HG03432 (cell line): ENCODE results near the gene AFAP1L2.

Experiments used
- ATAC-seq: cut with Tn5 transposase; IDR thresholded peaks from one replicate; pipeline ENCODE4 v1.9.1; 2021; ENCODE audit warnings: mild to moderate bottlenecking, moderate library complexity; ENCODE audit not compliant: unreplicated experiment

AFAP1L2 gene

DNA sequence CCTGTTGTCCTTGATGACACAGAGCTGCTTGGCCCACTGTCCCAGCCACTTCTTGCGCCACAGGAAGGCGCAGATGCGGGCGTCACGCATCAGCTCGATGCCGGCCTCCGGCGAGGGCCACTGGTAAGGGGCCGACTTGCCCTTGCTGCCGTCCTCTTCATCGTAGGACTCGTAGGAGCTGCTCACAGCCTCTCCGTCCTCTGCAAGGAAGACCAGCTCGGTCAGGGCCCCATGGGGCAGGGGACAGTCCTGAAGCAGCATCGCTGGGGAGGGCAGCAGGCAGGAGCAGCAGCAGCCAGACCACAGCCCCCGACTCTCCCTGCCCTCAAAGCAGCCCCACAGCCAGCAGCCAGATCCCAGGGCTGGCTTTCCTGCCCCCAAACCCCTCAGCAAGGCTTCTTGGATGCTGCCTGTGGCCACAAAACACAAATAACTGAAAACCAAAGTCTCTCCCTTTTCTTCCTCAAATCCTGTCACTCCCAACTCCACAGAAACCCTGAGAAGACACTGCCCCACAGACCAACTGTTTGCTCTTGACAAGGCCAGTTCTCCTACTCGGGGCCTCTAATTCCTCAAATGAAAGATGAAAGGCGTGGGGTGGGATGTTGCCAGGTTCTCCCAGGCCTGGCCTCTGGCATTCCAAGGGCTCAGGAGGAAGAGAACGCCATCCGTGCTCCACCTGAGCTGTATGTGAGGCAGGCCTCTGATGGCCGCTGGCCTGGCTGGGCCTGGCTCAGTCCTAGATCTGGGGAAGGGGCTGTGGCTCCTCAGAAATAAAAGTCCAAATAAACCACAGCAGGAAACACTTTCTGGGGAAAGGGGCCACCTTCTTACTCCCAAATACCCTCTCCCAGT lies 88.5 kb downstream of the AFAP1L2 start:
- no peak for ATAC-seq

DNA sequence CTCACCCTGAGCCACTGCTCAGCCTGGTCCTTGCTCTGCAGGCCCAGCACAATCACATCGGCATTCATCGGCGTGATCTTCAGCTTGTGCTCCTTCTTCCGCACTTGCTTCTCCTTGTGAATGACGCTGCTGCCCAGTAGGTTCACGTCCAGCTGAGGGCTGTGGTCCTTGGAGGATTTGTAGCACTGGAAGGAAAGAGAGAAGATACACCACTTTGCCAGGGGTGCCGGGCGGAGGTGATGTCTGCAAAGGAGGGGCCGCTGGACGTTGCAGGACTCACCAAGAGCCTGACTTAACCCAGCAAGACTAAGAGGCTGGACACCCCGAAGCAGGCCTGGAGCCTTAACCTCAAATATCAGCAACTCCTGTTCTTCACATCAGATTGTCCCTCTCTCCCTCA lies 90.4 kb downstream of the AFAP1L2 start:
- ATAC-seq: no peak

DNA sequence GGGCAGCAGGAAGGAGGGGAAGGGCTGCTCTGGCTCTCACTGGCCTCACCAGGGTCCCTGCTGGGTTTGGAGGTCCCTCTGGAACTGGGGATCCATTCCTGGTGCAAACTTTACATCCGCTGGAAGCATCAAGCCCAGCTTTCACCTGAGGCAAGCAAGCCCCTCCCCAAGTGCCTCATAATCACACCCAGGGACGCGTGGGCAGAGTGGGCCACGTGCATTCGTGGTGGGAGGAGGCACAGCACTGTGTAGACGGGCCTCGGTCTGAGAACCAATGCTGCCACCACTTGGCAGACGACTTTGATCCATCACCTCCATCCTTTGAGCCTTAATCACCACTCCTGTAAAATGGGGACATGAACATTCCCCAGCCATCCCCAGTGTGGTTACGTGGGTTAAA lies 91.2 kb downstream of the AFAP1L2 start:
- no peak for ATAC-seq

DNA sequence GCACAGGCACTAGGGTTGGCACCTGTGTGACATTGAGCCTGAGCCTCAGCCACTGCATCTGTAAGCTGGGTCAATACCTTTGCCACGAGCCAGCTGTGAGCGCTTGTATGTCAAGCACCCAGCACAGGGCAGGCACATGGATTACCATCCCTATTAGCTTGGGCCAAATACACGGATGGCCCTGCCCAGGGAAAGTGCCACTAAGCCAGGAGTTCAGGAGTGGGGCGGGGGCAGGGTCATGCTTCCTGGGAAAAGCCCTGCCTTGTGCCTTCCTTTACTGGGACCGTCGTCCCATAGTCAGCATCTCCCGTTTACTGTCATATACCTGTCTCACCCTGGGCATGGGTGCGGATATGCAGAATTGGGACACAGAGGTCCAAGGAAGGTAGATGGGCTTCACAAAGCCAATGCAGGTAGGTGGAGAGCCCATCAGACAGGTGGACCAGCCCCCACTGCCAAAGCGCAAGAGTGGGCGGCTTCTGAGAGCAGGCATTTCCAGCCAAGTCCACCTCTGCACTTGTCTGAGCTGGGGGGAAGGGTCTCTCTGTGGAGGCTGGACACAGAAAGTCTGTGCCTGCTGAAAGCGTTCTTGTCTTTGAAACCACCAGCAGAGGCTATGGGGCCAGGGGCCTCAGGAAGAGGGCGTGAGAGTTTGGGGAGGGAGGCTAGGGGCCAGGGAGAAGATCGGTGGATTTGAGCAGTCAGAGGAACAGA lies 92.6 kb downstream of the AFAP1L2 start:
- no peak for ATAC-seq

DNA sequence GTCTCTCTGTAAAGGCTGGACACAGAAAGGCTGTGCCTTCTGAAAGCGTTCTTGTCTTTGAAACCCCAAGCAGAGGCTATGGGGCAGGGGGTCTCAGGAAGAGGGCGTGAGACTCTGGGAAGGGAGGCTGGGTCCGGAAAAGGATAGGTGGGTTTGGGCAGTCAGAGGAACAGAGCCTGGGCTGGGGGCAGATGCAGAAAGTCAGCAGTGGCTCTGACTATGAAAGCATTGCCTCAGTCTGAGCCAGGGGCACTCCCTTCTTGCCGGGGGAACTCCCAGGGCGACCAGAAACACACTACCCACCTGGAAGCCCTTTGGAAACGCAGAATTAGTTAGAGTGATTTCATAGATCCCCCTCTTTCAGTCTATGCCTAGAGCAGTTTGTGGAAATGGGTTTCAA lies 93.3 kb downstream of the AFAP1L2 start:
- ATAC-seq: no peak

DNA sequence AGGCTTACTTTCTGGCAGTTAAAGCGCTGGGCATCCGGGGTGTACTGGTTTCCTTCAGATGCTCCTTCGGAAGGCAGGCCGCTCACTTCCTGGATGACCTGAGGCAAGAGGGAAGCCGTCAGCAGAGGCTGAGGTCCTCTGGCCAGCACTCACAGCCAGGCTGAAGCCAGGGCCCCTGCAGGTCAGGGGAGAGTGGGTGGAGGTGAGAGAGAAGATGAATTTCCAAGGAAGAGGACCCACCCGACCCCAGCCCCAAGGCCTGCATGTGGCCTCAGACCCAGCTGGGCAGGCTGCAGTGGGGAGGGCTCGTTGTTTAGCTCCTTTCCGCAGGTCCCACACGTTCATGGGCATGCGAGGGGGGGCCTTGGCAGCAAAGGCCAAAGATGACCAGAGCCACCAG lies 94.0 kb downstream of the AFAP1L2 start:
- no peak for ATAC-seq

DNA sequence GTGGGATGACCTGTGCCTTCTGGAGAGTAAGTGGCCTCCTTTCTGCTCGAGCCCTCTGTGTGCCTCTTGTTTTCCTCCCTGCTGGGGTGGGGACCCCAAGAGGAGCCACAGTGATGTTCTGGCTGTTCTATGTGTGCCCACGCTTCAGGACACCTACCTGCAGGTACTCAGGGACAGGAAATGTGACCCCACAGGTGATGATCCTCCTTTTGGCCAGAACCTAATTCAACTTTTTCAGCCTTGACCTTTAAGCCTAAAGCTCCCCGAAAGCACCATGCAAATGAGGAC lies 95.0 kb downstream of the AFAP1L2 start:
- no peak for ATAC-seq

DNA sequence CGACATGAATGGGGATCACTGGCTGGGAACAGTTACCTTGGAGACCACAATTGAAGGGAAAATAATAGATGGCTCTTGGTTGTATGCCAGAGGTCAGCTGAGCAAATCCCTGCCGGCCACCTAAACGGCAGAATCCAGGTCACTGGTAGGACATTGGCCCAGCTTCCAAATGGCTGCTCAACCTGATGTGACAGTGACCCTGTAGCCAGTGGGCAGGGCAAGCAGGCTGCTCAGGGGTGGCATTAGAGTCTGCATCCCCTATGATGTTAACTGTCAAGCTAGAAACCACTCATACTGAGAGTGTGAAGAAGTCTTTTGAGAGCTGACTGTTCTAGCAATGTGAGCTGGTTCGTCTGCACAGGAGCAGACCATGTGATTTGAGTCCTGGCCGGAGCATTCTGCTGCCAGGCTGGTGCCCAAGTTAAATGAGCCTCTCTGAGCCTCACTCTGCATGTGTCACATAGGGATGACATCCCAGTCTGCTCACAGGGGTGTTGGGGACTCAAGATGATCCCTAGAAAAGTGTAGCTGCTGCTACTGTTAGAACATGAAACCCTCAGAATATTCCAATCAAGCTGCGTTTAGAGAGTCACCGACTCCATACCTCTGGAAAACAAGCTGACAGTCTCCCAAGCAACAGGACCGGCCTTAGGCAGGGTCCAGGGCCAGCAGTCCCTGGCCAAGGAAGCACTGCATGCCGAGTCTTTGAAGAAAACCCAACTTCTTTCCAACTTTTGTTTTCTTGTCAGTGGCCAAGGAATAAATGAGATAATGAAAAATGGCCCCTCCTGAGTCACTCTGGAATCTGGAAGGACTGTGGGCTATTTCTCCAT lies 95.6 kb downstream of the AFAP1L2 start:
- ATAC-seq: no peak

DNA sequence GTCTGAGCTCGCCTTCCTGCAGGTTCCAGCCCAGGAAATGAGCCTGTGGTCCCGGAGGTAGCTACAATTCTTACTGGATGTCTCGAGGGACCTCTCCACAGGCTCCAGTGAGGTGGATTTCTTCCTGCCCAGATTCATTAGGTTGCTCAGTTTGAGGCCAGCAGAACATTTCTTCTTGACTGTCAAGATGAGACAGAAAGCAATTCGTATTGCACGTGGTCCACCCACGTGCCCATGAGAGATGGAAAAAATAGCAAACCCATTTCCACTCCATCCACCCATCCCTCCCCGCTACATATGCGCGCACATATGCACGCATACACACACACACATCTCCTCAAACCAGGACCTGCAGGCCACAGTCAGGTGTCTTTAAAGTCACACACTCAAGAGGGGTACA lies 96.6 kb downstream of the AFAP1L2 start:
- ATAC-seq: no peak

DNA sequence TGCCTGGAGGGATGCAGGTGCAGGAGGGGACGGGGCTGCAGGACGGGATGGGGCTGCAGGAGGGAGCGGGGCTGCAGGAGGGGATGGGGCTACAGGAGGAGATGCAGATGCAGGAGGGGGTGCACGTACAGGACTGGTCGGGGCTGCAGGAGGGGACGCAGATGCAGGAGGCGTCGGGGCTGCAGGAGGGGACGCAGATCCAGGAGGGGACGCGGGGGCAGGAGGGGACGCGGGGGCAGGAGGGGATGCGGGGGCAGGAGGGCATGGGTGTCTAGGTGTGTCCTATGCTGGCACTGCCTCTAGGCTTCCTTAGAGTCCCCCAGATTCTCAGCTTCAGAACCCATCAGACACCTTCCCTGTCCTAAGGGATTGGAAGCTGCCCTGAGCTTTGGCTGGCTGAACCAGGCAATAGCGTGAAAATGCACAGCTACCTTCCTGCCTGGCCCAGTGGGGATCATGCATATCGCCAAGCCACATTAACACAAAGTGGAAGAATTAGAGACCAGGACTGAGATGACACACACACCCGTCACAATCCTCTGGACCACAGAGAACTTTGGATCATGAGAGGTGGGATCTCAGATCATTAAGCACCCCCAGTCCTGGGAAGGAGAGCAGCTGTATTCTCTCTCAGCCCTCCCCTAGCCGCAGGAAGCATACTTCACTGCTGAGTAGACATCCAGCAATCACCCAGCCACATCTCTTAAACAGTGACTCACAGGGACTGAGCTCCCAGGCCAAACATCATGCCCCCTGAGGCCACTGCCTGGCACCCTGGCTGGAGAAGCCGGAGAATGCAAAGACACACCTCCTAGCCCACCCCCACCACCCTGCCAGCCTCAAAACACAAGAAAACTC lies 98.0 kb downstream of the AFAP1L2 start:
- ATAC-seq: no peak

DNA sequence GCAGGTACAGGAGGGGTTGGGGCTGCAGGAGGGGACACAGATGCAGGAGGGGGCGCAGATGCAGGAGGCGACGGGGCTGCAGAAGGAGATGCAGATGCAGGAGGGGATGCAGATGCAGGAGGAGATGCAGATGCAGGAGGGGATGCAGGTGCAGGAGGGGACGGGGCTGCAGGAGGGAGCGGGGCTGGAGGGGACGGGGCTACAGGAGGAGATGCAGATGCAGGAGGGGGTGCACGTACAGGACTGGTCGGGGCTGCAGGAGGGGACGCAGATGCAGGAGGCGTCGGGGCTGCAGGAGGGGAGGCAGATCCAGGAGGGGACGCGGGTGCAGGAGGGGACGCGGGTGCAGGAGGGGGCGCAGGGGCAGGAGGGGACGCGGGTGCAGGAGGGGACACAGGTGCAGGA lies 98.8 kb downstream of the AFAP1L2 start:
- ATAC-seq: no peak

DNA sequence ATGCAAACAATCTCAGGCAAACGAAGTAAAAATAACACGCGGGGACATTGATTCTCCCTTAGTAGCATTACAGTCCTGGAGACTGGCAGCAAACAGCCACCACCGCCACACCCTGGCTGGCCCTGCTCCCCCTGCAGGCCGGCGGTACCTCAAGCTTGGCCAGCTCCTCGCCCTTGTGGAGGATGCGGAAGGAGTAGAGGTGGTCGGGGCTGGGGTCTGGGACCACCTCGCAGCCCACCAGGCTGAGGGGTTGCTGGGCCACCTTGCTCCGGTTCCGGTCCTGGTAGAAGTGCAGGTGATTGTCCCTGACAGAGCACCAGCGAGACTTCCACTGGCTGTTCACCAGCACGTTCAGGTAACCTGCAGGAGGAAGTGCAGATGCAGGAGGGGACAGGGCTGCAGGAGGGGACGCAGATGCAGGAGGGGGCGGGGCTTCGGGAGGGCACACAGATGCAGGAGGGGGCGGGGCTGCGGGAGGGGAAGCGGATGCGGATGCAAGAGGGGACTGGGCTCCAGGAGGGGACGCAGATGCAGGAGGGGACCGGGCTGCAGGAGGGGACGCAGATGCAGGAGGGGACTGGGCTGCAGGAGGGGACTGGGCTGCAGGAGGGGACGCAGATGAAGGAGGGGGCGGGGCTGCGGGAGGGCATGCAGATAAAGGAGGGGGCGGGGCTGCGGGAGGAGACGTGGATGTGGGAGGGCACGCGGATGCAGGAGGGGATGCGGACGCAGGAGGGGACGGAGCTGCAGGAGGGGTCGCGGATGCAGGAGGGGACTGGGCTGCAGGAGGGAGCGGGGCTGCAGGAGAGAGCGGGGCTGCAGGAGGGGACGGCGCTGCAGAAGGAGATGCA lies 99.5 kb downstream of the AFAP1L2 start:
- ATAC-seq: peak; percentile 70

DNA sequence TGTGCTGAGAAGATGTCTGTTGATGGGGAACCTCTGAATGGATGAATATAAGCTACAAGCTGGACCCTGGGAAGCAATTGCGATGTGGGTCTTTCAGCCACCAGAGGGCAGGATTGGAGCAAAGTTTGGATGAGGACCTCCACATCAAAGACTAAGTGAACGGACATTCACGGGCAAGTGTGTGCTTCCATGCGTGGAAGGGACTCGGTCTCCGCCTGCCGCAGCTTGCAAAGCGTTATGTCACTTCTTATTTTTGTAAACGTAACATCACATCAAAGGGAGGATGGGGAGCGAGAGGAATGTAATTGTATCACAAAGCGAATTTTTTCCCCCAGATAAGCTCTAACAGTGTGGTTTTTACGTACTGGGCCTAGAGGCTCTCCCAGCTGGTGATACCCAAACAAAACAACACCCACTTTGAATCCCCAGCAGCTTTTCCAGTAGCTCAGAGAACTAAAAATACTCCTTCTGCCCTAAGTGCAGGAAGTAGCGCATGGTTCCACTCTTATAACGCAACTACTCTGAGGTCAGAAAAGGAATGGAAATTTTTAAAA lies 100.2 kb downstream of the AFAP1L2 start:
- peak; percentile 83 for ATAC-seq

DNA sequence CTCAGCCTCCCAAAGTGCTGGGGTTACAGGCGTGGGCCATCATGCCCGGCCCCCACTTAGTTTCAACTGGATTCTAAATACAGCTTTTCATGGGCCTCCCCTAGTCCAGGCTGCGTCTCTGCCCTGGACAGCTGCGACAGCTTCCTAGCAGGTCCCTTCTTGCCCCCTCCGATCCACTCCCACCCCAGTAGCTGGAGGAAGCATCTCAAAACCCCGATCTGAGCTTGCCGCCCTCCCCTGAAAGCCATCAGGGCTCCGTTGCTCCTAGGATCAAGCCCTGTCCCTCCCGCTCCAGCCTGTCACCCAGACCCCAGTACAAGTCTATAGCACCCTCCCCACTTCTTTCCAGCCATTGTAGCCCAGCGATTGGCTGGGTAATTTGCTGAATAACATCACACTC lies 100.7 kb downstream of the AFAP1L2 start:
- peak; percentile 11 for ATAC-seq

DNA sequence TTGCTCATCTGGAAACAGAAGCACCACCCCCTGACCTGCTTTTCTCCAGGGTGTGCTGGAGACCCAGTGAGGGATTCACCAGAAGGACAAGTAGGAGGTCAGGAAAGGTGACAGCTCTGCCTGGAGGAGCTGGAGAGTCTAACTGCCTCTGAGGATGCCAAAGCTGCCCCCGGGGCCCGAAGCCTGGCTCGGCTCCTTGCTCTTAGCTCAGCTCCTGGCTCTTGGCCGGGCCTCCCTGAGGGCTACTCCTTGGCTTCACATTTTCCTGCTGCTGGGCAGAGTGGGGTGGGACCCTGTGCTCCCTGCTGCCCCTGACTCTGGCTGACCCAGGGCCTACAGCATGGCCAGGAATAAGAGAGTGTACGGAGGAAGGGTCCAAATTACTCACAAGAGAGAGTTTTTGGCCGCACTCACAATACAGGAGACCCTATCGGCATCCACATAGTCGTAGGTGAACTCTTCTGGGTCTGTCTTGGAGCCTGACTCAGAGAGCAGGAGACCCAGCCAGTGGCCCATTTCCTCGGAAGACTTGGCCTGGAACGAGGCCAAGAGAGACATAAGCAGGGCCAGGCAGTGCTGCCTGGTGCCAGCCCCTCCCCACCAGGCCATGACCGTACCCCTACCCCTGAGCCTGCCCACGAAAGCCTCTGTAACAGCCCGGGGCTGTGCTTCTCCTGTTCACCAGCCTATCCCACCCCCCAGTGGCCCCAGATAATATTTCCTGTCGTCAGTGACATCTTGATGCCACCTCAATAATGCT lies 102.2 kb downstream of the AFAP1L2 start:
- no peak for ATAC-seq

DNA sequence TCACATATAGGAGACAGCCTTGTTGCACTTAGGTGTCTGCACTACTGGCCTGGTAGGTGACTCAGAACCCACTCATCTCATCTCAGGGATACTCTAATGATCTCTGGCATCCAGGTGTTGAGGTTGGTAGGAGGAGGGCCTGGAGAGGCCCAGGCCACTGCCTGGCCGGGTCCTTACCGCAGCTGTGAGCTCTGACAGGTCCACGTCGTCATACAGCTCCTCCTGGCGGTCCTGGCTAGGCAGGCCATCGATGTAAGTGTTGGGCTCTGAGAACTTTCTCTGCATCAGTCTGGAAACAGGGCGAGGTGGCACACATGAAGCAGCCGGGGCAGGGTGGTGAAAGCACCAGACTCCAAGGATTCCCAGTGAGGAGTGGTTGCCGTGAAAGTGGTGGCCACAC lies 103.1 kb downstream of the AFAP1L2 start:
- ATAC-seq: no peak

DNA sequence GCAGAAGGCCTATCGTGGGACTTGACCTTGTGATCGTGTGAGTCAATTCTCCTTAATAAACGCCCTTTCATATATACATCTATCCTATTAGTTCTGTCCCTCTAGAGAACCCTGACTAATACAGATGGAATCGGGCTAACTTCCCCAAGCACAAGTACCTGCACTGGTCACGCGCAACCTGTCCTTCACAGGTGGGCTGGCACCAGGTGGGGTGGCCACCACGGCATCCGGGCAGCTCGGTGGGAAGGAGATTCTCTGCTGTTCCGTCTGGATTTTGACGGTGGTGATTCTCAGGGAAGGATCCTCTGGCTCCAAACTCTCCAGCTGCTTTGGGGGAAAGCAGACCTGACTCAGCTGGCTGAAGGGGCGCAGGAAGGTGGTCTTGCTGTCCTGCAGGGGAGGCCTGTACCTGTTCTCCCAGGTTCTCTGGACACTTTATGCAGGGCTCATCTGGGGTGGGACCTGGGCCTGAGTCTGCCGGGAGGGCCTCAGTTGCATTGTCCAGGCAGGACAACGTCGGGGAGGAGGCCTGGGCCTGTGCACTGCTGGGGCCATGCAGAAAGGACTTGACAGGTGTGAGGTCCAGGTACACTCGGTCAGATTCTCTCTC lies 104.2 kb downstream of the AFAP1L2 start:
- ATAC-seq: no peak

DNA sequence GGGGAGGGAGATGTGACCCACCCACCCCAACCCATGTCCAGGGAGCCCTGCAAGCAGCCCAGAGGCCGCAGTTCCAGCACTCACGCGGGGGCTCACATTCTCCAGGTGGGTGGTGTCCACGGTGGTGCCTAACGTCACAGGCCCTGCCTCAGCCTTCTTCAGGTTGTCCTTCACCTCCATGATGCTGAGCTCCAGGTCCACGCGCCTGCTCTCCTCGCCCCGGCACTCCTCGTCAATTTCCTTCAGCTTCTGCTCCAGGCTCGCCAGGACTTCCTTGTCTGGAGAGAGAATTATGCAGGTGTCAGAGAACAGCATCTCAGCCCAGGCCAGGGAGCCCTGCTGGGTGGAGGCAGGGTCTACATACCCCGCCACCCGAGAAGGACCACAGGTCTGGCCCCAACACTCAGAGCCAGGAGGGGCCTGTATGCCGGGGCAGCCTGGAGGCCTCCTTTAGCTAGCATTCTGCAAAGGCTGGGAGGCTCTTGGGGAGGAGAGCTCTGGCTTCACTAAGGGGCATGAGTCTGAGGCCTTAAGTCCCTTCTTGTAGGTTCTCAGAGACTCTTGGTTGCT lies 107.1 kb downstream of the AFAP1L2 start:
- ATAC-seq: no peak
